H9 (cell line): ENCODE data around the gene RNU7-1. TPM values are rescaled to one million over a fixed set of nuclear protein-coding genes. Genes with fewer than 3 reads are reported as not detected.

ENCODE experiments used
- DNase-seq: peaks from one replicate; pipeline ENCODE4 v3.0.0-alpha.2; 2017
- H2AFZ ChIP-seq: one replicate; pipeline ENCODE4 v1.6.1; 2013; ENCODE audit warnings: mild to moderate bottlenecking, low read length, control low read depth, moderate library complexity
- H2AK5ac ChIP-seq: 2 replicates; pipeline ENCODE4 v1.6.1; 2013; ENCODE audit warnings: low read length, control low read depth, mixed read lengths; ENCODE audit not compliant: insufficient read length
- H2BK120ac ChIP-seq: one replicate; pipeline ENCODE4 v1.6.1; 2013; ENCODE audit warnings: low read depth, mild to moderate bottlenecking, low read length, control low read depth, inconsistent platforms; ENCODE audit not compliant: poor library complexity, severe bottlenecking
- H2BK12ac ChIP-seq: 2 replicates; pipeline ENCODE4 v1.6.1; 2013; ENCODE audit warnings: low read length, control low read depth, mixed read lengths, low read depth; ENCODE audit not compliant: insufficient read length
- H2BK15ac ChIP-seq: 2 replicates; pipeline ENCODE4 v1.6.1; 2013; ENCODE audit warnings: low read depth, low read length, control low read depth
- H2BK20ac ChIP-seq: one replicate; pipeline ENCODE4 v1.6.1; 2013; ENCODE audit warnings: low read depth, mild to moderate bottlenecking, low read length, control low read depth, inconsistent platforms; ENCODE audit not compliant: poor library complexity, severe bottlenecking
- H2BK5ac ChIP-seq: 2 replicates; pipeline ENCODE4 v1.6.1; 2013; ENCODE audit warnings: low read length, control low read depth, mixed read lengths; ENCODE audit not compliant: insufficient read length
- H3K14ac ChIP-seq: 2 replicates; pipeline ENCODE4 v1.6.1; 2013; ENCODE audit warnings: low read length, control low read depth; ENCODE audit not compliant: insufficient read depth
- H3K18ac ChIP-seq: 2 replicates; pipeline ENCODE4 v1.6.1; 2013; ENCODE audit warnings: low read depth, mild to moderate bottlenecking, mixed read lengths, low read length, control low read depth; ENCODE audit not compliant: insufficient read length
- H3K23ac ChIP-seq: 2 replicates; pipeline ENCODE4 v1.6.1; 2013; ENCODE audit warnings: low read length, control low read depth, mixed read lengths, low read depth; ENCODE audit not compliant: insufficient read length
- H3K23me2 ChIP-seq: 2 replicates; pipeline ENCODE4 v1.6.1; 2013; ENCODE audit warnings: low read depth, mild to moderate bottlenecking, mixed read lengths, low read length, control low read depth; ENCODE audit not compliant: insufficient read length, poor library complexity, severe bottlenecking
- H3K27ac ChIP-seq: 2 replicates; pipeline ENCODE4 v1.5.1; 2013; ENCODE audit warnings: low read length, control low read depth, mixed read lengths, low read depth; ENCODE audit not compliant: insufficient read length
- H3K27me3 ChIP-seq: 2 replicates; pipeline ENCODE4 v1.6.1; 2013; ENCODE audit warnings: low read length, control low read depth, inconsistent platforms; ENCODE audit not compliant: insufficient read depth
- H3K4ac ChIP-seq: 2 replicates; pipeline ENCODE4 v1.6.1; 2013; ENCODE audit warnings: low read depth, mild to moderate bottlenecking, control low read depth, inconsistent platforms, low read length, moderate library complexity
- H3K4me1 ChIP-seq: 2 replicates; pipeline ENCODE4 v1.6.1; 2013; ENCODE audit warnings: low read length, control low read depth, inconsistent platforms; ENCODE audit not compliant: insufficient read depth
- H3K4me2 ChIP-seq: 2 replicates; pipeline ENCODE4 v1.6.1; 2013; ENCODE audit warnings: low read length, control low read depth, mixed read lengths; ENCODE audit not compliant: insufficient read length, insufficient read depth
- H3K56ac ChIP-seq: 2 replicates; pipeline ENCODE4 v1.6.1; 2013; ENCODE audit warnings: low read depth, mild to moderate bottlenecking, mixed read lengths, low read length, control low read depth; ENCODE audit not compliant: insufficient read length
- H3K79me1 ChIP-seq: 2 replicates; pipeline ENCODE4 v1.6.1; 2013; ENCODE audit warnings: low read depth, mild to moderate bottlenecking, moderate library complexity, low read length, control low read depth, inconsistent platforms; ENCODE audit not compliant: insufficient read depth, poor library complexity, severe bottlenecking
- H3K79me2 ChIP-seq: 2 replicates; pipeline ENCODE4 v1.6.1; 2013; ENCODE audit warnings: low read length, control low read depth, inconsistent platforms; ENCODE audit not compliant: insufficient read depth
- H3K9ac ChIP-seq: 2 replicates; pipeline ENCODE4 v1.6.1; 2013; ENCODE audit warnings: low read length, control low read depth, mixed read lengths; ENCODE audit not compliant: insufficient read length; ENCODE audit errors: extremely low read depth
- H3K9me3 ChIP-seq: one replicate; pipeline ENCODE4 v1.6.1; 2013; ENCODE audit warnings: low read depth, low read length, inconsistent platforms; ENCODE audit not compliant: control insufficient read depth
- H3T11ph ChIP-seq: one replicate; pipeline ENCODE4 v1.6.1; 2013; ENCODE audit warnings: mild to moderate bottlenecking, low read length, control low read depth, inconsistent platforms
- H4K20me1 ChIP-seq: one replicate; pipeline ENCODE4 v1.6.1; 2013; ENCODE audit not compliant: control insufficient read depth, insufficient read length, insufficient read depth
- H4K5ac ChIP-seq: 2 replicates; pipeline ENCODE4 v1.6.1; 2013; ENCODE audit warnings: low read depth, mild to moderate bottlenecking, mixed read lengths, low read length, control low read depth; ENCODE audit not compliant: insufficient read length
- H4K8ac ChIP-seq: replicated peaks from 2 replicates; pipeline ENCODE4 v1.6.1; 2013; ENCODE audit warnings: low read length, control low read depth, mixed read lengths, low read depth; ENCODE audit not compliant: insufficient read length
- H4K91ac ChIP-seq: 2 replicates; pipeline ENCODE4 v1.6.1; 2013; ENCODE audit warnings: low read depth, mild to moderate bottlenecking, moderate library complexity, mixed read lengths, low read length, control low read depth; ENCODE audit not compliant: insufficient read length
- H3K27ac Mint-ChIP-seq, 3 experiments: 2 replicates in 2 of 3; 3 replicates in 1 of 3; pipeline ENCODE4 v1.8.0; 2020 to 2021; ENCODE audit warnings: mixed read lengths in 3 of 3, mild to moderate bottlenecking in 1 of 3, moderate library complexity in 1 of 3
- H3K27me3 Mint-ChIP-seq: 2 replicates; pipeline ENCODE4 v1.8.0; 2021; ENCODE audit warnings: low read depth, mild to moderate bottlenecking, moderate library complexity, mixed read lengths
- H3K36me3 Mint-ChIP-seq, 3 experiments: 2 replicates in 2 of 3; 3 replicates in 1 of 3; pipeline ENCODE4 v1.8.0; 2020 to 2021; ENCODE audit warnings: low read depth in 3 of 3, mixed read lengths in 3 of 3; ENCODE audit not compliant: insufficient read depth in 1 of 3
- H3K4me1 Mint-ChIP-seq, 2 experiments: 2 replicates each; pipeline ENCODE4 v1.8.0; 2020; ENCODE audit warnings: mixed read lengths in 2 of 2
- H3K4me3 Mint-ChIP-seq, 2 experiments: 2 replicates in 1 of 2; 3 replicates in 1 of 2; pipeline ENCODE4 v1.8.0; 2020 to 2021; ENCODE audit warnings: mild to moderate bottlenecking in 2 of 2, mixed read lengths in 2 of 2, moderate library complexity in 1 of 2
- H3K9me3 Mint-ChIP-seq, 2 experiments: 2 replicates in 1 of 2; 3 replicates in 1 of 2; pipeline ENCODE4 v1.8.0; 2020; ENCODE audit warnings: mild to moderate bottlenecking in 2 of 2, mixed read lengths in 2 of 2, moderate library complexity in 1 of 2
- CTCF ChIP-seq: fragments of 200-600 bp; sonication (generic); conservative IDR thresholded peaks from 3 replicates; pipeline ENCODE4 v1.8.0; 2021; ENCODE audit warnings: antibody characterized with exemption, mild to moderate bottlenecking
- whole genome bisulfite sequencing: extraction: QIAGEN DNeasy Blood & Tissue Kit; methylation state at CpG from one replicate; pipeline ENCODE4 v1.1.7; 2013; ENCODE audit warnings: missing lambda C conversion rate, low lambda C conversion rate, mixed read lengths; ENCODE audit not compliant: insufficient read length; ENCODE audit errors: extremely low coverage; 5-methylcytosine and 5-hydroxymethylcytosine counted together
- total RNA-seq: library from RNA; stranded (reverse); gene quantifications from 2 replicates; pipeline ENCODE4 v1.2.1, GENCODE V29; 2021

The RNU7-1 gene
- total RNA-seq, 1 experiment from 2014 or later, result not detected

- DNase-seq, result peak; percentile 97
- Histone ChIP-seq H4K91ac (no peak overlapping the region), H3T11ph (no peak overlapping the region), H3K23me2 (peaks cover 7% of the 10 kb centered on the region), H3K4me2 (peak overlapping the region; percentile 35), H4K8ac (no peak overlapping the region), H2BK15ac (no peak overlapping the region), H2BK12ac (no peak overlapping the region), H2AFZ (no peak overlapping the region), H2BK20ac (no peak overlapping the region), H4K5ac (peak overlapping the region; percentile 18), H3K9me3 (no peaks in the 10 kb centered on the region), H3K9ac (peak overlapping the region; percentile 82), H2AK5ac (no peak overlapping the region), H3K4ac (no peak overlapping the region; the same call in 1 of the 2 replicates), H3K27me3 (no peaks in the 10 kb centered on the region), H3K27ac (peak overlapping the region; percentile 10), H3K23ac (no peak overlapping the region), H4K20me1 (no peaks in the 10 kb centered on the region), H3K79me1 (no peaks in the 10 kb centered on the region), H3K4me1 (no peaks in the 10 kb centered on the region), H3K18ac (peak overlapping the region; percentile 78), H3K56ac (no peak overlapping the region), H2BK120ac (no peak overlapping the region), H3K79me2 (no peaks in the 10 kb centered on the region), H2BK5ac (no peak overlapping the region), H3K14ac (peak overlapping the region; percentile 94)
- peaks cover 33 to 86% (median 60%) of the 10 kb centered on the region in 3 experiments for H3K36me3 Mint-ChIP-seq
- no peaks in the 10 kb centered on the region; a peak in 1 of 5 replicates for H3K9me3 Mint-ChIP-seq
- H3K4me3 Mint-ChIP-seq, result peak overlapping the region; percentile 61 to 80
- TF ChIP-seq CTCF, result peak; percentile 94
- H3K4me1 Mint-ChIP-seq, result peaks cover 16 to 32% of the 10 kb centered on the region in 2 experiments
- H3K27ac Mint-ChIP-seq, result peak overlapping the region; percentile 88 to 96 (median 93)
- no peaks in the 10 kb centered on the region; the same call in 1 of the 2 replicates for H3K27me3 Mint-ChIP-seq
- WGBS, result no CpG with 5 or more reads among the region's 80 CpGs
Observed at GRCh38 chr12:6937481-6938352, 5.9 kb upstream of the RNU7-1 start.
